ENCODE data around the gene SRRD. TPM values are rescaled to one million over a fixed set of nuclear protein-coding genes. Genes with fewer than 3 reads are reported as not detected.

The SRRD gene
- total and polyA plus RNA-seq, 2 of the 13 experiments (the other 11 are each of a cell fraction or from before 2014, with no cell fraction given) = 22.8 to 36.6 TPM

DNA sequence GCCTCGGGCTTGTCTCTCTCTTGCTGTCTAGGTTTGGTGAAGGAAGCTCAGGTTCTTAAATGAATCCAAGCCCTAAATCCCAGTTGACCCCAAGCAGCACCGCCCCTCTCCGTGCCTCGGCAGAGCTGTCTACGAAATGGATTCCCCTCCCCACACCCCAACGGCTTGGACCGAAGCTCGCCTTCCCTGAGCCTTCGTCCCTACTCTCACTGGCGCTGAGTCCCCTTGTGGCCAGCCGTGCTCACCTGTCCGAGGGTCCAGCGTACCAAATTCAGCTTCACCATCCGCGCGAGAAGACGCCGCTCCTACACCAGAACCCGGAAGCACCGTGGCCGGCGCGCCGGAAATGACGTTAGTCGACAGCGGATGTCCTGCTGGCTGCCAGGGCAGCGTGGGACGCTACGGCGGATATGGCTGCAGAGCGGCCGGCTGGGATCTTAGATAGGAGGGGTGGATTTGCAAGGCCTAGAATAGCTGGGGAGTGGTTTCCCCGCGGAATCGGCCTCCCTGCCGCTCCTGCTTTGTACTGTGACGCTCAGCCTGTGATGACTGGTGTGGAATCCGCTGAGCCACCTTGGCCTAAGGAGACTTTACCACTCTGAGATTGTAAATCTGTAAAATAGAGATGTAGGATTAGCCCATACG, 28.6 kb downstream of the SRRD start, which contains the start of gene TFIP11 (continued):
- TF ChIP-seq HDAC2 (CRISPR knock-in tag; IDR thresholded peaks at IDR 0.05) (peak; percentile 93), ZNF713 (CRISPR knock-in tag; IDR thresholded peaks at IDR 0.05) (no peak), KAT7 (CRISPR knock-in tag; IDR thresholded peaks at IDR 0.05; ENCODE audit: borderline replicate concordance) (peak; percentile 76), SALL2 (CRISPR knock-in tag; IDR thresholded peaks at IDR 0.05) (peak; percentile 80; the same call in 1 of the 2 replicates), ZNF629 (CRISPR knock-in tag; conservative IDR thresholded peaks at IDR 0.05) (peak; percentile 46; the same call in 1 of the 2 replicates), RFX1 (IDR thresholded peaks at IDR 0.05) (peak; percentile 88), RBFOX2 (IDR thresholded peaks at IDR 0.05; ENCODE audit: low read depth, low read length) (peak; percentile 87), BORCS8-MEF2B (CRISPR knock-in tag; IDR thresholded peaks at IDR 0.05) (no peak; the same call in 1 of the 2 replicates), ZFY (CRISPR knock-in tag; IDR thresholded peaks at IDR 0.05) (peak; percentile 92), MEIS2 (CRISPR knock-in tag; IDR thresholded peaks at IDR 0.05) (peak; percentile 60; the same call in 1 of the 2 replicates), SP140L (CRISPR knock-in tag; IDR thresholded peaks at IDR 0.05; ENCODE audit: borderline replicate concordance) (no peak), IRF2 (CRISPR knock-in tag; IDR thresholded peaks at IDR 0.05) (peak; percentile 86), ZNF331 (CRISPR knock-in tag; IDR thresholded peaks at IDR 0.05) (peak; percentile 82), PHF8 (CRISPR knock-in tag; IDR thresholded peaks at IDR 0.05) (peak; percentile 88)
- TF ChIP-seq, protein P1, sequence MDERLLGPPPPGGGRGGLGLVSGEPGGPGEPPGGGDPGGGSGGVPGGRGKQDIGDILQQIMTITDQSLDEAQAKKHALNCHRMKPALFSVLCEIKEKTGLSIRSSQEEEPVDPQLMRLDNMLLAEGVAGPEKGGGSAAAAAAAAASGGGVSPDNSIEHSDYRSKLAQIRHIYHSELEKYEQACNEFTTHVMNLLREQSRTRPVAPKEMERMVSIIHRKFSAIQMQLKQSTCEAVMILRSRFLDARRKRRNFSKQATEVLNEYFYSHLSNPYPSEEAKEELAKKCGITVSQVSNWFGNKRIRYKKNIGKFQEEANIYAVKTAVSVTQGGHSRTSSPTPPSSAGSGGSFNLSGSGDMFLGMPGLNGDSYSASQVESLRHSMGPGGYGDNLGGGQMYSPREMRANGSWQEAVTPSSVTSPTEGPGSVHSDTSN (CRISPR knock-in tag; IDR thresholded peaks at IDR 0.05) = no peak
- TF ChIP-seq, protein P2, sequence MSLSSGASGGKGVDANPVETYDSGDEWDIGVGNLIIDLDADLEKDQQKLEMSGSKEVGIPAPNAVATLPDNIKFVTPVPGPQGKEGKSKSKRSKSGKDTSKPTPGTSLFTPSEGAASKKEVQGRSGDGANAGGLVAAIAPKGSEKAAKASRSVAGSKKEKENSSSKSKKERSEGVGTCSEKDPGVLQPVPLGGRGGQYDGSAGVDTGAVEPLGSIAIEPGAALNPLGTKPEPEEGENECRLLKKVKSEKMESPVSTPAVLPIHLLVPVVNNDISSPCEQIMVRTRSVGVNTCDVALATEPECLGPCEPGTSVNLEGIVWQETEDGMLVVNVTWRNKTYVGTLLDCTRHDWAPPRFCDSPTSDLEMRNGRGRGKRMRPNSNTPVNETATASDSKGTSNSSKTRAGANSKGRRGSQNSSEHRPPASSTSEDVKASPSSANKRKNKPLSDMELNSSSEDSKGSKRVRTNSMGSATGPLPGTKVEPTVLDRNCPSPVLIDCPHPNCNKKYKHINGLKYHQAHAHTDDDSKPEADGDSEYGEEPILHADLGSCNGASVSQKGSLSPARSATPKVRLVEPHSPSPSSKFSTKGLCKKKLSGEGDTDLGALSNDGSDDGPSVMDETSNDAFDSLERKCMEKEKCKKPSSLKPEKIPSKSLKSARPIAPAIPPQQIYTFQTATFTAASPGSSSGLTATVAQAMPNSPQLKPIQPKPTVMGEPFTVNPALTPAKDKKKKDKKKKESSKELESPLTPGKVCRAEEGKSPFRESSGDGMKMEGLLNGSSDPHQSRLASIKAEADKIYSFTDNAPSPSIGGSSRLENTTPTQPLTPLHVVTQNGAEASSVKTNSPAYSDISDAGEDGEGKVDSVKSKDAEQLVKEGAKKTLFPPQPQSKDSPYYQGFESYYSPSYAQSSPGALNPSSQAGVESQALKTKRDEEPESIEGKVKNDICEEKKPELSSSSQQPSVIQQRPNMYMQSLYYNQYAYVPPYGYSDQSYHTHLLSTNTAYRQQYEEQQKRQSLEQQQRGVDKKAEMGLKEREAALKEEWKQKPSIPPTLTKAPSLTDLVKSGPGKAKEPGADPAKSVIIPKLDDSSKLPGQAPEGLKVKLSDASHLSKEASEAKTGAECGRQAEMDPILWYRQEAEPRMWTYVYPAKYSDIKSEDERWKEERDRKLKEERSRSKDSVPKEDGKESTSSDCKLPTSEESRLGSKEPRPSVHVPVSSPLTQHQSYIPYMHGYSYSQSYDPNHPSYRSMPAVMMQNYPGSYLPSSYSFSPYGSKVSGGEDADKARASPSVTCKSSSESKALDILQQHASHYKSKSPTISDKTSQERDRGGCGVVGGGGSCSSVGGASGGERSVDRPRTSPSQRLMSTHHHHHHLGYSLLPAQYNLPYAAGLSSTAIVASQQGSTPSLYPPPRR (CRISPR knock-in tag; IDR thresholded peaks at IDR 0.05; ENCODE audit: borderline replicate concordance) = peak; percentile 23; the same call in 1 of the 2 replicates
- TF ChIP-seq, protein P3, sequence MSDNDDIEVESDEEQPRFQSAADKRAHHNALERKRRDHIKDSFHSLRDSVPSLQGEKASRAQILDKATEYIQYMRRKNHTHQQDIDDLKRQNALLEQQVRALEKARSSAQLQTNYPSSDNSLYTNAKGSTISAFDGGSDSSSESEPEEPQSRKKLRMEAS (IDR thresholded peaks at IDR 0.05) = peak; percentile 92
- TF ChIP-seq, protein P4, sequence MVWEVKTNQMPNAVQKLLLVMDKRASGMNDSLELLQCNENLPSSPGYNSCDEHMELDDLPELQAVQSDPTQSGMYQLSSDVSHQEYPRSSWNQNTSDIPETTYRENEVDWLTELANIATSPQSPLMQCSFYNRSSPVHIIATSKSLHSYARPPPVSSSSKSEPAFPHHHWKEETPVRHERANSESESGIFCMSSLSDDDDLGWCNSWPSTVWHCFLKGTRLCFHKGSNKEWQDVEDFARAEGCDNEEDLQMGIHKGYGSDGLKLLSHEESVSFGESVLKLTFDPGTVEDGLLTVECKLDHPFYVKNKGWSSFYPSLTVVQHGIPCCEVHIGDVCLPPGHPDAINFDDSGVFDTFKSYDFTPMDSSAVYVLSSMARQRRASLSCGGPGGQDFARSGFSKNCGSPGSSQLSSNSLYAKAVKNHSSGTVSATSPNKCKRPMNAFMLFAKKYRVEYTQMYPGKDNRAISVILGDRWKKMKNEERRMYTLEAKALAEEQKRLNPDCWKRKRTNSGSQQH (CRISPR knock-in tag; IDR thresholded peaks at IDR 0.05; ENCODE audit: low read depth) = peak; percentile 86
- TF ChIP-seq, protein P5, sequence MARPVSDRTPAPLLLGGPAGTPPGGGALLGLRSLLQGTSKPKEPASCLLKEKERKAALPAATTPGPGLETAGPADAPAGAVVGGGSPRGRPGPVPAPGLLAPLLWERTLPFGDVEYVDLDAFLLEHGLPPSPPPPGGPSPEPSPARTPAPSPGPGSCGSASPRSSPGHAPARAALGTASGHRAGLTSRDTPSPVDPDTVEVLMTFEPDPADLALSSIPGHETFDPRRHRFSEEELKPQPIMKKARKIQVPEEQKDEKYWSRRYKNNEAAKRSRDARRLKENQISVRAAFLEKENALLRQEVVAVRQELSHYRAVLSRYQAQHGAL (CRISPR knock-in tag; IDR thresholded peaks at IDR 0.05; ENCODE audit: not compliant biosample characterization) = no peak
- TF ChIP-seq, protein P6, sequence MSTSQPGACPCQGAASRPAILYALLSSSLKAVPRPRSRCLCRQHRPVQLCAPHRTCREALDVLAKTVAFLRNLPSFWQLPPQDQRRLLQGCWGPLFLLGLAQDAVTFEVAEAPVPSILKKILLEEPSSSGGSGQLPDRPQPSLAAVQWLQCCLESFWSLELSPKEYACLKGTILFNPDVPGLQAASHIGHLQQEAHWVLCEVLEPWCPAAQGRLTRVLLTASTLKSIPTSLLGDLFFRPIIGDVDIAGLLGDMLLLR (CRISPR knock-in tag; IDR thresholded peaks at IDR 0.05) = peak; percentile 95
